GM21423 (cell line): Measurements from ENCODE around the gene EML1.

Source experiments
- ATAC-seq: cut with Tn5 transposase; IDR thresholded peaks from one replicate; pipeline ENCODE4 v1.9.1; 2021; ENCODE audit warnings: mild to moderate bottlenecking, moderate library complexity; ENCODE audit not compliant: unreplicated experiment

EML1 gene

GRCh38 chr14:99891266-99891665, 98.1 kb downstream of the EML1 start:
- no peak for ATAC-seq

- ATAC-seq = no peak
These were observed 98.7 kb downstream of the EML1 start for GRCh38 chr14:99891900-99892299.

- ATAC-seq = no peak
These were observed 99.2 kb downstream of the EML1 start for GRCh38 chr14:99892406-99892805.

- no peak for ATAC-seq
These were observed 103.1 kb downstream of the EML1 start for GRCh38 chr14:99896361-99896760.

GRCh38 chr14:99899578-99900178, 106.5 kb downstream of the EML1 start:
- ATAC-seq = no peak

- ATAC-seq = no peak
These were observed 109.7 kb downstream of the EML1 start for GRCh38 chr14:99902925-99903324.

GRCh38 chr14:99904506-99904905, 111.3 kb downstream of the EML1 start:
- ATAC-seq = no peak

- ATAC-seq = no peak
These were observed 111.9 kb downstream of the EML1 start for GRCh38 chr14:99905121-99905520.

GRCh38 chr14:99907761-99908652, 114.8 kb downstream of the EML1 start:
- ATAC-seq = no peak

GRCh38 chr14:99908653-99909250, 115.5 kb downstream of the EML1 start:
- ATAC-seq = no peak

GRCh38 chr14:99909513-99910064, 116.4 kb downstream of the EML1 start:
- ATAC-seq = no peak

GRCh38 chr14:99910337-99911309, 117.4 kb downstream of the EML1 start:
- no peak for ATAC-seq

- no peak for ATAC-seq
These were observed 122.3 kb downstream of the EML1 start for GRCh38 chr14:99915305-99916090.

GRCh38 chr14:99916091-99916383, 122.8 kb downstream of the EML1 start:
- ATAC-seq = no peak

GRCh38 chr14:99918781-99919180, 125.6 kb downstream of the EML1 start:
- ATAC-seq = no peak

GRCh38 chr14:99921425-99921824, 128.2 kb downstream of the EML1 start:
- no peak for ATAC-seq

GRCh38 chr14:99924379-99924778, 131.2 kb downstream of the EML1 start:
- ATAC-seq = no peak

- ATAC-seq = no peak
These were observed 132.3 kb downstream of the EML1 start for GRCh38 chr14:99925471-99925870.

- ATAC-seq = no peak
These were observed 135.8 kb downstream of the EML1 start for GRCh38 chr14:99928963-99929362.

GRCh38 chr14:99929601-99930000, 136.4 kb downstream of the EML1 start:
- no peak for ATAC-seq
